GM21423 (cell line): Measurements from ENCODE around the gene SHLD2.
"Not testable (repeated sequence)": the region's sequence is repeated elsewhere in the genome, so short reads cannot be mapped to it uniquely, and the experiment has no call there.

Experiments
- ATAC-seq: cut with Tn5 transposase; IDR thresholded peaks from one replicate; pipeline ENCODE4 v1.9.1; 2021; ENCODE audit warnings: mild to moderate bottlenecking, moderate library complexity; ENCODE audit not compliant: unreplicated experiment

SHLD2 gene, protein sequence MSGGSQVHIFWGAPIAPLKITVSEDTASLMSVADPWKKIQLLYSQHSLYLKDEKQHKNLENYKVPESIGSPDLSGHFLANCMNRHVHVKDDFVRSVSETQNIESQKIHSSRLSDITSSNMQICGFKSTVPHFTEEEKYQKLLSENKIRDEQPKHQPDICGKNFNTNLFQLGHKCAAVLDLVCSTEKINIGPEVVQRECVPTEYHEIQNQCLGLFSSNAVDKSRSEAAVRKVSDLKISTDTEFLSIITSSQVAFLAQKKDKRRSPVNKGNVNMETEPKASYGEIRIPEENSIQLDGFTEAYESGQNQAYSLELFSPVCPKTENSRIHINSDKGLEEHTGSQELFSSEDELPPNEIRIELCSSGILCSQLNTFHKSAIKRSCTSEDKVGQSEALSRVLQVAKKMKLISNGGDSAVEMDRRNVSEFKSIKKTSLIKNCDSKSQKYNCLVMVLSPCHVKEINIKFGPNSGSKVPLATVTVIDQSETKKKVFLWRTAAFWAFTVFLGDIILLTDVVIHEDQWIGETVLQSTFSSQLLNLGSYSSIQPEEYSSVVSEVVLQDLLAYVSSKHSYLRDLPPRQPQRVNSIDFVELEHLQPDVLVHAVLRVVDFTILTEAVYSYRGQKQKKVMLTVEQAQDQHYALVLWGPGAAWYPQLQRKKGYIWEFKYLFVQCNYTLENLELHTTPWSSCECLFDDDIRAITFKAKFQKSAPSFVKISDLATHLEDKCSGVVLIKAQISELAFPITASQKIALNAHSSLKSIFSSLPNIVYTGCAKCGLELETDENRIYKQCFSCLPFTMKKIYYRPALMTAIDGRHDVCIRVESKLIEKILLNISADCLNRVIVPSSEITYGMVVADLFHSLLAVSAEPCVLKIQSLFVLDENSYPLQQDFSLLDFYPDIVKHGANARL

DNA sequence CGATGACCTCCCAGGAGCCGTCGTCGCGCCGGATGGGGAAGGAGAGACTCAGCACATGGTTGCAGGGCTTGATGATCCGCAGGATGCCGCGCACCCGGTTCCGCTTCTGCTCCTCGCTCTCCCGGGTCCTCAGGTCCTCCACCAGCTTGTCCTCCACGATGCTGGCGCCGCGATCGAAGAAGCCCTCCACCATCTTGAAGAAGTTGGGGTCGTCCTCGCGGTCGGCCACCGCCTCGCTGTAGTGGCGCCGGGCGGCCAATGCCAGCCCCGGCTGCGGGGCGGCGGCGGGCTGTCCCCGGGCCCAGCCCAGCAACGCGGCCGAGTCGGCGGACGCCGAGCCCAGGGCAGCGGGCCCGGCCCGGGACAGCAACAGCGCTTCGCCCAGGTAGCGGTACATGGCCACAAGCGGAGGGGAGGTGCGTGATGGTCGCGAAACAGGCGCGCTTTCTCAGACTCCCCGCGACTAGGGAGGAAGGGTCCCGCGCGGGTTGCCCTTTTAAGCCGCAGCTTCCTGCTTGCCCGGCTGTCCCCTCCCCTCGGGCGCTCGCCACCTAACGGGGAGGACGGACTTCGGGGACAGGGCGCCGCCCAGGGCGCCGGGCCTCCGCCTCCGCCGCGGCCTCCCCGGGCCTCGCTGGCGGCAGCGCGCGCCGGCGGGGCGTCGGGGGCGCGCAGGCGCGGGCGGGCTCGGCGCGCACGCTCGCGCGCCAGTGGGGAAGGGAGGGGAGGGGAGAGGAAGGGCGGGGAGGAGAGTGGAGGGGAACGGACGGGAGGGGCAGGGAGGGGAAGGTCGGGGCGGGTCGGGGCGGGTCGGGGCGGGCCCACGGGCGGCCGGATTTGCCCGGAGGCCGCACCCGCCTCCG lies at the start of gene SHLD2, which contains the start of gene GLUD1:
SHLD2 (plus strand) TSS at position 834 of the 863 bp plus-strand sequence. CDS start 56,149 bp downstream, outside the sequence.
GLUD1 (minus strand) TSS at position 471 of the 863 bp plus-strand sequence; CDS start at position 397, 74 bp downstream.
- peak; percentile 62 for ATAC-seq

DNA sequence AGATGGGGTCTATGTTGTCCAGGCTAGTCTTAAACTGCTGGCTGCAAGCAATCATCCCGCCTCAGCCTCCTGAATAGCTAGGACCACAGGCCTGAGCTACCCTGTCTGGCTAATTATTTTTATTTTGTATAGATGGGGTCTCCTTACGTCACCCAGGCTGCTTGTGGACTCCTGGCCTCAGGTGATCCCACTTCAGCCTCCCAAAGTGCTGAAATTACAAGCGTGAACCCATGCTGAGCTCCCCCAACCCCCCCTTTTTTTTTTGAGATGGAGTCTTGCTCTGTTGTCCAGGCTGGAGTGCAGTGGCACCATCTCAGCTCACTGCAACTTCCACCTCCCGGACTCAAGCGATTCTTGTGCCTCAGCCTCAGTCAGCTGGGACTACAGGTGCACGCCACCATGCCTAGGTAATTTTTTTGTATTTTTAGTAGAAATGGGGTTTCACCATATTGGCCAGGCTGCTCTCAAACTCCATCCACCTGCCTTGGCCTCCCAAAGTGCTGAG lies 49.5 kb upstream of the SHLD2 start:
- ATAC-seq, result no peak

DNA sequence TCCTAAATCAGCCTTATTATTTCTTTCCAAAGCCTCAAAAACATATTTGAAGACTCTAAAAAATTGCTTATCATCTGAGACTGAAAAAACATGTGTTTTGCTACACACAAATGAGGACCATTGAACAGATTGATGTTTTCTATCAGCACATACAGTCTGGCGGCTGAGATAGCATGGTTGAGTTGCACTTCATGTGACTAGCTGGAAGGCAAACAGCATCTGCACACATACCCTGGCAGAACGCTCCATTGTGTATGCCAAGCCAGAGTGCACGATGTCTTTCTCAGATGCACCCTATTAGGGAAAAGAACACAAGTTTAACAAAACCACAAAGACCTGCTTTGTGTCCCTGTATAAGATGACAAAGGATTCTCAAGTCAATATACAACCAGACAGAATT lies 41.9 kb upstream of the SHLD2 start:
- ATAC-seq, result no peak

DNA sequence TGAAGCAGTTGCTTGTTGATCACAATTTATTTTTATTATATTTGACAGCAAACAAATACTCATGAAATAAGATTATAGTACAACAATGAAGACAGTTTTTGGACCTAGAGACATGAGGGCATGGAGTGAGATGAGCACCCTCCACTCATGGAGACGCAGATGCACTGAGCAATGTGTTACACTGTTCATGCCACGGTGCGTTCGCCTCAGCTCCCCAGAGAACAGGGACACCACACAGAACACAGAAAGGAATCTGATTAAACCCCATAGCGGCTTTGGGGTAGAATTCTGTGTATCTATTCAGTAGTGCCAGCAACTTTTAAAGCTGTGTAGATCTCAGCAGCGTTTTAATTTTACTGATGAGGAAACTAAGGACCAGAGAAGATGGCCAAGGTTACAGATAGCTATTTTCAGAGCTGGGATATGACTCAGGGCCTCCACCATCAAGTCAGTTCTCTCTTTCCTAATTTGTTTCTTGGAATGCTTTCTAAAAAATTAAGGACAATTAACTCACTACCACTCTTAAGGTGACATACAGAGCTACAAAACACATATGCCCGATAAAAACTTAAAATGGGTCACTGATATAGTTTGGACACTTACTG lies 41.3 kb upstream of the SHLD2 start:
- no peak for ATAC-seq

DNA sequence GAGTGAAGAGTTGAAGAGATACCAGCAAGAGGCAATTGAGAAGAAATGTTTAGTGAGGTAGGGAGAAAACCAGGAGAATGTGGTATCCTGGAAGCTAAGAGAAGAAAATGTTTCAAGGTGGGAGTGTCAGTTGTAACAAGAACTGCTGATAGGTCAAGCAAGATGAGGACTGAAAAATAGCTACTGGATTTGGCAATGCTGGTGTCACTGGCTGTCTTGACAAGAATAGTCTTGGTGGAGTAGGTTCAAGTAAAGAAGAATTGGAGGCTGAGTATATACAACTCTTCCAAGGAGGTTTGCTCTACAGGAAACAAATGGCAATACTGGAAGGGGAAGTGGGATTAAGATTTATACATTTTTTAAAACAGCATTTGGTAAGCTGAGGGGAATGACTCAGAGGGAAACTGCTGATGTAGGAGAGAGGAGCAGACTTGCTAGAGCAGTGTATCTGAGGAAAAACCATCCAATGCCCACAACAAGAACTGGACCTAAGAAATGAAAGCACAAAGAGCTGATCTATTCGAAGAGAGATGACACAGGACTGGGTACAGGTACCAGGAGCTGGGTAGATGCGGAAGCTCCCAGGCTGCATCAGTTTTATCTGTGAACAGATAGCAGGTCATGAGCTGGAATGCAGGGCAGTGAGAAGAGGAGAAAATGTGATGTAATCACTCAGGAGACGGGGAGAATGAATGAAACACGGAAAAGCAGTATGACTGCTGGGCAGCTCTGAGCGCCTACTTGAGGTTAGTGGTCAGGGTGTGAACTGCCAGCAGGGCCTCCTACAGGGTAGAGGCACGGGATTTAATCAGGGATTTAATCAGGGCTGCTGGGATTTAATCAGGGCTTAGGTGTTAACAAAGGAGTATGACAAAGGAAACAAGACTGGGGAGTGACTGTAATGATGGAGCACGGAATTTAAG lies 40.4 kb upstream of the SHLD2 start:
- ATAC-seq, result no peak

DNA sequence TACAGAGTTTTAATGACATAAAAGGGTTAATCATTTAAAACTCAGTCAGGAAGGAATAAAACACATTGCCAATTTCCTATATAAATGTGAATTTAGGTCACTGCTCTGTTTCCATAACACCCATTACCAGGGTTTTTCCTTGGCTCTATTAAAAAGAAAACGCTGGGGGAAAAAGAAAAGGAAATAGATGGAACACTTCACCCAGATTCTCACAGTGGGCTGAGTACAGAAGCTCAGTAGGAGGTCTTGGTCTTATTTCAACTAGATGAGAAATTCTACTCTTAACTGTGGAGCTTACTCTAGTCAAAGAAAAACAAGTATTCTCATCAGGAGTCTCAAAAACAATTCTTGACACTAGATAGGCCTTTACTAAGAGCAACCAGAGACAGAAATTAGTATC lies 36.8 kb upstream of the SHLD2 start:
- no peak for ATAC-seq

DNA sequence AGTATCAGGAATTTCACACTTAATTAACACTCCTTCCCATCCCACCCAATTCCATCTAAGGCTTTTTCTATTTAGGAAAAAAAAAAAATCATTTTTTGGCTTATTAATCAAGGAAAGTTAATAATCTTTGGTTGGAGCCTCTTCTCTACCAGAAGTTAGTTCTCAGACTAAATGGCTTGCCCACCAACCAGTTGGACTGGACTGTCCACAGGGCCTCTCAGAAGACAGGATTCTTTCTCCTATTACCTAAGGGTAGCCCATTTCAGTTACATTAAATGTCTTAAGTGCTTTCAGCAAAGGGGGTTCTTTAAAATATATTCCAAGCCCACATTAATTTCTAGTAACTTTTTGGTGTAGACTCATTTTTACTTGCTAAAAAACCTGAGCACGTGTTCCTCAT lies 35.6 kb upstream of the SHLD2 start:
- ATAC-seq, result no peak

DNA sequence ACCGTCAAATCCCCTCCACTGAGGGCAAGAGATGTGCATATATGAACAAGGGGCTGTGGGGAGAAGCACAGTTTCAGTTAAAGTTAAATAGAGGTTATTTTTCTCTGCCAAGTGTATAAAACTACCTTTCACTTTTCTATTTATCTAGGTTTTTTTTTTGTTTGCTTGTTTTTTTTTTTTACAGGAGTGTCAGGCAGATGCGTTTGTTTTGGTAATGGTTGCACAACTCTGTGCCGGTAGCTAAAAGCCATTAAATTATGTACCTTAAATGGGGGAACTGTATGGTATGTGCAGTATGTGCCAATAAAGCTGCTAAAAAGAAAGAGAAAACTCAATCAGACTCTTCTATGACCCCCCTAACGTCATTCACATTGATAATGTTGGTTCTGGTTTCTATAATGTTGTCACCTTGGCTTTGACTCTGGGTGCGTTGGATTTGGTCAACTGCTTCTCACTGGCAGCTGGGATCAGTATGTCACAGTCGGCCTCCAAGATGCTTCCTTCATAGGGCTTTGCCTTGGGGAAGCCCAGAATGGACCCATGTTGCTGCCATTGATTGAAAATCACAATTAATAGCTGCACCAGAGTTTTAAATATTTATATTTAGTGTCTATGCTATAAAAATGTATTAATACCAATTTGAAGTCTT lies 34.6 kb upstream of the SHLD2 start:
- no peak for ATAC-seq

DNA sequence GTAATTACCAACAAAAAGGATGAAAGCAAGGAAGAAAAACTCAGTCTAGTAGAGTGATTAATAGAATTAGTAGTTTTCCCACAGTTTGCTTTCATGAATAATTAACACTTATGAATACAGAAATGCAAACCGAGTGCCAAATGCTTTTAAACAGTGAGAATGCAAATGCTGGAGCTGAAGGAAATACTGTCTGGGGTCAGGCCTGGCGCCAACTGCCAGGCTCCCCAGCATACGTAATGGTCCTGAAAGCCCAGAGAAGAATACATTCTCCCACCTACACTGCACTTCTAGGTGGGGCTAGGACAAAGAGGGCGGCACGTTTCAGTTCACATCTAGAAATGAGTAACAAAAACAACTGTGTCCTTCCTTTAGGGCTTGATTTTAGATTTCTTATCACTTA lies 30.4 kb upstream of the SHLD2 start:
- ATAC-seq, result no peak

DNA sequence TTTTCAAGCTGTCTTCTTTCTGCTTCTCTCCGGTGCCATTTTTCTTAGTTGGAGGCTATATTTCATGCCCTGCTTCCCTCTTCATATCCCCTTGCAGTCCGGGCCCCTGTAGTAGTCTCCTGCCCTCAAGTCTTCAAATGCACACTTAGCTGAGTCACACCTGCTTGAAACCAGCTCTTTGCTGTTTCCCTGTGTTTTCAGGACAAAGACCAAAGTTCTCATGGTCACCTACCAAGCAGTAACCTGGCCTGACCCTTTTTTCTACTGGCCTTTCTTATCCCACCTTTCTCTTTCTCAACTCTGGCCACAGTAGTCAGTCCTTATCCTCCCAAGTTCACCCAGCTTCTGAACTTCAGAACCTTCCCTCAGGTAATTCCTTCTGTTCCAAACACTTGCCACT lies 28.8 kb upstream of the SHLD2 start:
- ATAC-seq, result no peak

DNA sequence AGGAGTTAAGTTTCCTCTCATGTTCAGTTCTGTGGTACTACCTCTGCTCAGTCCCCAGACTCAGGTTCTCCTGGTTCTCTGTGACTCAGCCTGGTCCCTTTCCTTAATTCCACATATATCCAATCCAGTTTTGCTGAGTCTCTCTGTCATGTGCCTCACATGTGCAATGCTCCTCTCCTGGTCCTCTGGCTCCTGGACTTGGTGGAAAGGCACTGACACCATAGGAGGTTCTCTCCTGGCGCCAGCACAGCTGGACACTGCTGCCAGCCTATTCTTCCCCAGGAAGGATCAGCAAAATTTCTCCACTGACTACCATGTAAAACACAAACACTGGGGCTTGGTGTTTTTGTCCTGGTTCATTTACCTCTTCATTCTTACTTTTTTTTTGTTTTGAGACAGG lies 28.1 kb upstream of the SHLD2 start:
- ATAC-seq, result no peak

DNA sequence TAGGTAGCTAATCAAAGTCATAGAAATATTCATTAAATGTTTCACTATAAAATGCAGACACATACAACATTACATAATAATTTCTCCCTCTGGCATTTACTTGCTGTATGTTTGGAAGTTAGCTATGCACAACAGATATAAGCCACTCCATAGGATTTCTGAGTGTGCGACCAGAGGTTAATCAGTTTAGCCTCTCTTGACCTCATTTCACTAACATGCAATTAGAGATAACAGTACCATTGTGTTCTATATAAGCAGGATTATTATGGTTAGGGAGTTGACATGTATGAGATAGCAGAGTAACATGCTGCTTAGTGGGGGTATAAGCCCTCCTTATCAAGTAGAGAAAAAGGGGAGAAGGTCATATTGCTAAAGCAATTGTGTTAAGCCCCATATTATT lies 26.7 kb upstream of the SHLD2 start:
- no peak for ATAC-seq

DNA sequence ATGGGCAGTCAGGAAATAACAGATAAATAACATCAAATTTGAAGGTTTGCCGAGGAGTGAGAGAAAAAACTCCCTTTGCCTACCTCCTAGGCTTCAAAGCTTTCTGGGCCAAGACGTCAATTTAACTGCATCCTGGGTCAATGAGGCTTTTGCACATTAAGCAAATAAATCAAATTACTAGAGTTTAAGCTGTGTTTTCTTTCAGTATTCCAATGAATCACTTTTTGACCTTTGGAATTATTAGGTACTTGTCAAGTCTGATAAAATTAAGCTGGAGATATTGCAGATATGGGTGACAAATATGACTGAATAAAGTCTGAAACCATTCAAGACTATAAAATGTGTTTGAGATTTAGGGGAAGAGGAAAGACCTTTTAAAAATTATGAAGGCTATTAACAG lies 22.6 kb upstream of the SHLD2 start:
- no peak for ATAC-seq

DNA sequence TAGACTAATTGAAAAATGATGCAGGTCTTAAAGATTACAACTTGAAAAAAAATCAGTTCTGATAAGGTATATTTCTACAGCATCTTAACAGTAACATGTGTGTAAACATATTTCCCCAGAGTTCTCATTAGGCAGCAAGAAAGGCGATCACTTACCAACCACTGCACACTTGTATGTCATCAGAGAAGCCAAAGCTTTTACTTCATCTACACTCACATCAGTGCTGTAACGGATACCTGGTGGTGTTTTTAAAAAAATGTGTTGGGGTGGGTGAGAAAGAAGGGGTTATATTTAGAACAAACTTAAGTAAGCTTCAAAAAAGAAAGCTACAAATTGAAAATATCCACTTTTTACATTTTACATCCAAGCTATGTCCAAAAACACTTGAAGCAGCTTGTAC lies 18.6 kb upstream of the SHLD2 start:
- ATAC-seq, result not testable (repeated sequence)

DNA sequence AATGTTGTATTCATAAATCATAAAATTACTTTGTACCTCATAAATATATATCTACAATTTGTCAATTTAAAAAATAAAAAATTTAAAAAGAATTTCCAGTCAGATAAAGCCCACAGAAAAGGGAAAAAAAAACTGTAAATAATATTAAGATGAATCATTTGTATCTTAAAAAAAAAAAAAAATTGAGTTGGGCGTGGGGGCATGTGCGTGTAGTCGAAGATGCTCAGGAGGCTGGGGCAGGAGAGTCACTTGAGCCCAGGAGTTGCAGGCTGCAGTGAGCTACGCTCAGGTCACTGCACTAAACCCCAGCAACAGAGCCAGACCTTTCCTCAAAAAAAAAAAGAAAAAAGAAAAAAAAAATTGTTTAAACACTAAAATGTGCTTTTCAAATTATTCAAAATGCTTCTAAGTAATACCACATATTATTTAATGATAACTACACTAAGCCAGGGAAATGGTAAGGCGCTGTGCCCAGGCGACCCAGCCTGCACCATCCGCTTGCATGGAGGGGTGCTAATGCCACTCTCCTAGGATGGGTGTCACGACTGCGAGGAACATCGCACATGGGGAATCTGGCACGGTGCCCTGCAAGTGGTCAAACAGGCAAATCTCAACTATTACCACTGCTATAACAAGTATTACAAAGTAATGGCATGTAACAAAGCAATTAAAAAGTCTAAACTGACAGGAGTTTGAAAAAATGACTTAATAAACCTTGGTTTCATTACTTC lies 15.7 kb upstream of the SHLD2 start:
- no peak for ATAC-seq

DNA sequence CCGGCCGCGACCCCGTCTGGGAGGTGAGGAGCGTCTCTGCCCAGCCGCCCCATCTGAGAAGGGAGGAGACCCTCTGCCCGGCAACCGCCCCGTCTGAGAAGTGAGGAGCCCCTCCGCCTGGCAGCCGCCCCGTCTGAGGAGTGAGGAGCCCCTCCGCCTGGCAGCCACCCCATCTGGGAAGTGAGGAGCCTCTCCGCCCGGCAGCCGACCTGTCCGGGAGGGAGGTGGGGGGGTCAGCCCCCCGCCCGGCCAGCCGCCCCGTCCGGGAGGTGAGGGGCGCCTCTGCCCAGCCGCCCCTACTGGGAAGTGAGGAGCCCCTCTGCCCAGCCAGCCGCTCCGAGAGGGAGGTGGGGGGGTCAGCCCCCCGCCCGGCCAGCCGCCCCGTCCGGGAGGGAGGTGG lies 14.4 kb upstream of the SHLD2 start:
- not testable (repeated sequence) for ATAC-seq

DNA sequence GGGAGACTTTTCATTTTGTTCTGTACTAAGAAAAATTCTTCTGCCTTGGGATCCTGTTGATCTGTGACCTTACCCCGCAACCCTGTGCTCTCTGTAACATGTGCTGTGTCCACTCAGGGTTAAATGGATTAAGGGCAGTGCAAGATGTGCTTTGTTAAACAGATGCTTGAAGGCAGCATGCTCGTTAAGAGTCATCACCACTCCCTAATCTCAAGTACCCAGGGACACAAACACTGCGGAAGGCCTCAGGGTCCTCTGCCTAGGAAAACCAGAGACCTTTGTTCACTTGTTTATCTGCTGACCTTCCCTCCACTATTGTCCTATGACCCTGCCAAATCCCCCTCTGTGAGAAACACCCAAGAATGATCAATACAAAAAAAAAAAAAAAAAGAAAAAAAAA lies 13.4 kb upstream of the SHLD2 start:
- ATAC-seq, result not testable (repeated sequence)

DNA sequence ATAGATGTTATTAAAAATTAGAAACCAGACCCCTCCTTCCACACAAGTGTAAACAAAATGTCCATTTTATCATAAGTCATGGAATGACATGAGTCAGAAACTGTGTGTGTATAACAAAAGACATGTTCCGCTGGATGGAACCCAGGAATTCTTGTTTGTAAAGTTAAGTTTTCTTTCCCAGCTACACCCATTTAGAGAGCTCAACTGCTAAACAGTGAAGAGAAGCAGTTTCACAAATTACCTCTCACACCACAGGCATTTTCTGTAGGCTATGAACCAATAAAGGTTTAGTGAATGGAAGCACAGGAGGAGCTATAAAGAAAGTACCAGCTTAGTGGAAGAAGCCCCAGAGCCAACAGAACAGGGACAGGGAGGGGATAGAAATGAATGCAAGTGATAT lies 12.8 kb upstream of the SHLD2 start:
- not testable (repeated sequence) for ATAC-seq
